Esophagus muscularis mucosa (tissue), 3 donors: Measurements from ENCODE around the gene TRIP13.

Experiments
- POLR2AphosphoS5 ChIP-seq, 2 donors: sonication (generic); formaldehyde crosslinking; IDR thresholded peaks; one replicate each; pipeline ENCODE4 v1.6.1; 2017; ENCODE audit warnings: antibody characterized with exemption in 2 of 2
- TF ChIP-seq, protein P1 (sequence below), 3 experiments: fragments of 200-600 bp in 2 of 3; fragments of 450-650 bp in 1 of 3; sonication (generic) in 2 of 3; IDR thresholded peaks; one replicate each; pipeline ENCODE4 v1.5.1; 2017 to 2019; ENCODE audit warnings: antibody characterized with exemption in 3 of 3, mild to moderate bottlenecking in 2 of 3, moderate library complexity in 1 of 3

DNA sequence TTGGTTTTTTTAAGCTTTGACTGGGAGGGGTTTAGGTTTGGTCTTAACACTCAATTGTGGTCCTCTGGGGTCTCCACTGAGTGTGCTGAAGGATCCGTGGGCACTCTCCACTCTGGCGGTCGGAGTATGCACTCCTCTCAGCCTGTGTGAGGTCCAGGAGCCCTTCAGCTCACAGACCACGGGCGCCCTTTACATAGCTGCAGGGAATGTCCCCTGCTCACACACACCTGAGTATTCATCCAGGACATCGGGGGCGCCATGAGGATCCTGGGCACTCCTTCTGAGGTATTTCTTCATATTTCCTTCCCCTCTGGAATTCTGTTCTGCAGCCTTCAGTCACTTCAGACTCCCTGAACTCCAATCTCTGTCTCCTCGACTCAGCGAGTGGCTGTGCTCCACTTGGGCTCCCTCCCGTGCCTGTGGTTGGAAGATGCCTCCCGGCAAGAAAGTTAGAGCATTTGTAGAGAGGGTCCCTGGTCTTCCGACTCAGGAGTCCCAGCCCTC lies 12.5 kb downstream of the TRIP13 start:
- TF ChIP-seq, protein P1, sequence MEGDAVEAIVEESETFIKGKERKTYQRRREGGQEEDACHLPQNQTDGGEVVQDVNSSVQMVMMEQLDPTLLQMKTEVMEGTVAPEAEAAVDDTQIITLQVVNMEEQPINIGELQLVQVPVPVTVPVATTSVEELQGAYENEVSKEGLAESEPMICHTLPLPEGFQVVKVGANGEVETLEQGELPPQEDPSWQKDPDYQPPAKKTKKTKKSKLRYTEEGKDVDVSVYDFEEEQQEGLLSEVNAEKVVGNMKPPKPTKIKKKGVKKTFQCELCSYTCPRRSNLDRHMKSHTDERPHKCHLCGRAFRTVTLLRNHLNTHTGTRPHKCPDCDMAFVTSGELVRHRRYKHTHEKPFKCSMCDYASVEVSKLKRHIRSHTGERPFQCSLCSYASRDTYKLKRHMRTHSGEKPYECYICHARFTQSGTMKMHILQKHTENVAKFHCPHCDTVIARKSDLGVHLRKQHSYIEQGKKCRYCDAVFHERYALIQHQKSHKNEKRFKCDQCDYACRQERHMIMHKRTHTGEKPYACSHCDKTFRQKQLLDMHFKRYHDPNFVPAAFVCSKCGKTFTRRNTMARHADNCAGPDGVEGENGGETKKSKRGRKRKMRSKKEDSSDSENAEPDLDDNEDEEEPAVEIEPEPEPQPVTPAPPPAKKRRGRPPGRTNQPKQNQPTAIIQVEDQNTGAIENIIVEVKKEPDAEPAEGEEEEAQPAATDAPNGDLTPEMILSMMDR (IDR thresholded peaks at IDR 0.05), result no peak
- TF ChIP-seq POLR2AphosphoS5 (IDR thresholded peaks at IDR 0.05), result no peak
